RPMI7951 (cell line): ENCODE results near the gene SLC12A7. TPM values are rescaled to one million over a fixed set of nuclear protein-coding genes. Genes with fewer than 3 reads are reported as not detected.
"Not testable (repeated sequence)": the region's sequence is repeated elsewhere in the genome, so short reads cannot be mapped to it uniquely, and the experiment has no call there.

Source experiments
- DNase-seq: peaks from one replicate; pipeline ENCODE4 v3.0.0-alpha.2; 2012; ENCODE audit warnings: low read depth
- total RNA-seq: library from RNA; depleted of rRNA; stranded (reverse); fragments of >200 nt; shearing (Covaris generic); gene quantifications from 2 replicates; pipeline ENCODE4 v1.2.3, GENCODE V29; 2014

The SLC12A7 gene
- total RNA-seq, 1 experiment from 2014 or later, result 1.4 TPM

GRCh38 chr5:1096838-1097237 is 15.0 kb downstream of the SLC12A7 start:
- DNase-seq, result no peak

- no peak for DNase-seq
These were observed 15.9 kb downstream of the SLC12A7 start for GRCh38 chr5:1095990-1096363.

GRCh38 chr5:1095302-1095989 is 16.4 kb downstream of the SLC12A7 start:
- no peak for DNase-seq

GRCh38 chr5:1094670-1095190 is 17.1 kb downstream of the SLC12A7 start:
- DNase-seq, result no peak

GRCh38 chr5:1093361-1093760 is 18.5 kb downstream of the SLC12A7 start:
- DNase-seq, result no peak

GRCh38 chr5:1092122-1092521 is 19.7 kb downstream of the SLC12A7 start:
- no peak for DNase-seq

GRCh38 chr5:1091632-1092031 is 20.2 kb downstream of the SLC12A7 start:
- DNase-seq, result no peak

GRCh38 chr5:1090538-1090937 is 21.3 kb downstream of the SLC12A7 start:
- DNase-seq, result peak; percentile 42

GRCh38 chr5:1089621-1090040 is 22.2 kb downstream of the SLC12A7 start:
- DNase-seq, result no peak

GRCh38 chr5:1089146-1089545 is 22.7 kb downstream of the SLC12A7 start:
- DNase-seq, result no peak

- no peak for DNase-seq
These were observed 23.1 kb downstream of the SLC12A7 start for GRCh38 chr5:1088726-1089125.

GRCh38 chr5:1088031-1088430 is 23.8 kb downstream of the SLC12A7 start:
- DNase-seq, result no peak

GRCh38 chr5:1087428-1087827 is 24.4 kb downstream of the SLC12A7 start:
- DNase-seq, result no peak

- DNase-seq, result no peak
These were observed 25.0 kb downstream of the SLC12A7 start for GRCh38 chr5:1086871-1087270.

GRCh38 chr5:1086137-1086536 is 25.7 kb downstream of the SLC12A7 start:
- no peak for DNase-seq

- no peak for DNase-seq
These were observed 26.5 kb downstream of the SLC12A7 start for GRCh38 chr5:1085391-1085790.

GRCh38 chr5:1083823-1084605 is 27.8 kb downstream of the SLC12A7 start:
- DNase-seq, result no peak

- not testable (repeated sequence) for DNase-seq
These were observed 28.8 kb downstream of the SLC12A7 start for GRCh38 chr5:1083026-1083425.

GRCh38 chr5:1081519-1081918 is 30.3 kb downstream of the SLC12A7 start:
- no peak for DNase-seq

GRCh38 chr5:1080432-1080831 is 31.4 kb downstream of the SLC12A7 start:
- no peak for DNase-seq

GRCh38 chr5:1079961-1080360 is 31.9 kb downstream of the SLC12A7 start:
- DNase-seq, result no peak

GRCh38 chr5:1079486-1079885 is 32.4 kb downstream of the SLC12A7 start:
- no peak for DNase-seq

GRCh38 chr5:1078851-1079250 is 33.0 kb downstream of the SLC12A7 start:
- DNase-seq, result no peak
